Glutamatergic neuron (in vitro differentiated cells): ENCODE data around the gene NRXN3. TPM values are rescaled to one million over a fixed set of nuclear protein-coding genes. Genes with fewer than 3 reads are reported as not detected.

Source experiments
- DNase-seq: peaks from one replicate; pipeline ENCODE4 v3.0.0; 2022
- H3K27ac Mint-ChIP-seq: one replicate; pipeline ENCODE4 v1.8.0; 2020; ENCODE audit warnings: mild to moderate bottlenecking, mixed read lengths, inconsistent platforms; ENCODE audit not compliant: unreplicated experiment
- H3K27me3 Mint-ChIP-seq: one replicate; pipeline ENCODE4 v1.8.0; 2020; ENCODE audit warnings: mild to moderate bottlenecking, moderate library complexity, mixed read lengths, inconsistent platforms; ENCODE audit not compliant: unreplicated experiment
- H3K36me3 Mint-ChIP-seq: one replicate; pipeline ENCODE4 v1.8.0; 2020; ENCODE audit warnings: mild to moderate bottlenecking, mixed read lengths, inconsistent platforms; ENCODE audit not compliant: unreplicated experiment
- H3K4me1 Mint-ChIP-seq: one replicate; pipeline ENCODE4 v1.8.0; 2020; ENCODE audit warnings: mild to moderate bottlenecking, low read depth, mixed read lengths, inconsistent platforms; ENCODE audit not compliant: unreplicated experiment
- H3K4me3 Mint-ChIP-seq: one replicate; pipeline ENCODE4 v1.8.0; 2020; ENCODE audit warnings: mild to moderate bottlenecking, mixed read lengths, inconsistent platforms; ENCODE audit not compliant: unreplicated experiment
- H3K9me3 Mint-ChIP-seq: one replicate; pipeline ENCODE4 v1.8.0; 2020; ENCODE audit warnings: mild to moderate bottlenecking, moderate library complexity, mixed read lengths, inconsistent platforms; ENCODE audit not compliant: unreplicated experiment
- CTCF ChIP-seq: fragments of 200-600 bp; sonication (generic); IDR thresholded peaks from one replicate; pipeline ENCODE4 v1.5.0; 2021; ENCODE audit not compliant: partially characterized antibody, unreplicated experiment
- total RNA-seq: library from RNA; stranded (reverse); fragmentation: NEBNext Ultra II Directional; extraction: Animal tissue kit (Norgen Biotek cat#: 25700); gene quantifications from one replicate; pipeline ENCODE4 v1.2.1, GENCODE V29; 2021; ENCODE audit not compliant: unreplicated experiment

NRXN3 gene
- total RNA-seq, 1 donor from 2014 or later: 1.2 TPM

DNA sequence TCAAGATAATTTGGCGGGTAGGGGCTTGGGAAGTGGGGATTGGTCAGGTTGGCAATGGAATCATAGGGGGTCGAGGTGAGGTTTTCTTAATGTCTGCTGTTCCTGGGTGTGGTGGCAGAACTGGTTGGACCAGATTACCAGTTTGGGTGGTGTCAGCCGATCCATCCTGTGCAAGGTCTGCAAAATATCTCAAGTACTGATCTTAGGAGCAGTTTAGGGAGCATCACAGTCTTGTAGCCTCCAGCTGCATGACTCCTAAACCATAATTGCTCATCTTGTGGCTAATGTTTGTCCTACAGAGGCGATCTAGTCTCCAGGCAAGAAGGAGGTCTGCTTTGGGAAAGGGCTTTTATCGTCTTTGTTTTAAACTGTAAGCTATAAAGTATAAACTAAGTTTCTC lies 1172.8 kb downstream of the NRXN3 start:
- no peaks in the 10 kb centered on the region for H3K36me3 Mint-ChIP-seq
- H3K4me1 Mint-ChIP-seq: no peaks in the 10 kb centered on the region
- DNase-seq: no peak
- no peaks in the 10 kb centered on the region for H3K27me3 Mint-ChIP-seq
- no peak for TF ChIP-seq CTCF
- no peak overlapping the region for H3K27ac Mint-ChIP-seq
- H3K9me3 Mint-ChIP-seq: no peaks in the 10 kb centered on the region
- H3K4me3 Mint-ChIP-seq: no peak overlapping the region

- Mint-ChIP-seq H3K4me1 (no peaks in the 10 kb centered on the region), H3K27me3 (no peaks in the 10 kb centered on the region), H3K27ac (no peak overlapping the region), H3K4me3 (no peak overlapping the region), H3K36me3 (no peaks in the 10 kb centered on the region), H3K9me3 (no peaks in the 10 kb centered on the region)
- no peak for TF ChIP-seq CTCF
- no peak for DNase-seq
Observed at GRCh38 chr14:79351011-79351410, 1180.8 kb downstream of the NRXN3 start.

- Mint-ChIP-seq H3K27ac (no peak overlapping the region), H3K36me3 (no peaks in the 10 kb centered on the region), H3K9me3 (no peaks in the 10 kb centered on the region), H3K27me3 (no peaks in the 10 kb centered on the region), H3K4me3 (no peak overlapping the region), H3K4me1 (no peaks in the 10 kb centered on the region)
- no peak for DNase-seq
- TF ChIP-seq CTCF: no peak
Observed at GRCh38 chr14:79352076-79352630, 1182.0 kb downstream of the NRXN3 start.

- Mint-ChIP-seq H3K9me3 (no peaks in the 10 kb centered on the region), H3K4me3 (no peak overlapping the region), H3K4me1 (no peaks in the 10 kb centered on the region), H3K36me3 (no peaks in the 10 kb centered on the region), H3K27me3 (no peaks in the 10 kb centered on the region), H3K27ac (no peak overlapping the region)
- no peak for DNase-seq
- no peak for TF ChIP-seq CTCF
Observed at GRCh38 chr14:79354336-79354735, 1184.2 kb downstream of the NRXN3 start.

GRCh38 chr14:79356040-79356439 lies 1185.9 kb downstream of the NRXN3 start:
- TF ChIP-seq CTCF: no peak
- no peaks in the 10 kb centered on the region for H3K9me3 Mint-ChIP-seq
- no peak overlapping the region for H3K27ac Mint-ChIP-seq
- H3K27me3 Mint-ChIP-seq: no peaks in the 10 kb centered on the region
- no peak overlapping the region for H3K4me3 Mint-ChIP-seq
- no peaks in the 10 kb centered on the region for H3K36me3 Mint-ChIP-seq
- no peak for DNase-seq
- H3K4me1 Mint-ChIP-seq: no peaks in the 10 kb centered on the region
